Heart left ventricle (tissue), 13 donors: ENCODE measurements around the gene EPO.

ENCODE experiments used
- POLR2A ChIP-seq, 2 donors: fragments of 450-650 bp; IDR thresholded peaks; one replicate each; pipeline ENCODE4 v1.6.1; 2017; ENCODE audit warnings: antibody characterized with exemption in 2 of 2, mild to moderate bottlenecking in 2 of 2, moderate library complexity in 2 of 2
- TF ChIP-seq, protein P1 (sequence below), 12 donors: fragments of 200-600 bp; sonication (generic) in 4 of 12; IDR thresholded peaks; one replicate each; pipeline versions ENCODE4 v1.5.0 to v1.8.0; 2018 to 2022; ENCODE audit warnings: antibody characterized with exemption in 12 of 12, mild to moderate bottlenecking in 5 of 12
- donor health status: ischemic (EF 13 %, LVEDD 7.1; RV severe dilation, severe dysfunction).
- donor health status: DM: no; HTN: yes; CAD: no.
- donor health status: DM: no; HTN: no; CAD: no.
- donor health status: ischemic (EF 25% LVEDD 6.9; RV normal size, moderate dysfunction).
- donor health status: ischemic (EF 25% LVEDD 5.7; RV mildly dilated, moderate dysfunction).
- donor health status: ischemic (EF 35%, LVEDD 5.7; RV mildly dilated, moderate dysfunction).
- donor health status: nonischemic (EF 11% LVEDD 7.7; RV severe dilation, severe dysfunction).
- donor health status: DM: yes; HTN: yes; CAD: no.
- donor health status: PGD.
- donor health status: ischemic (EF 29% LVEDD 5.4; RV normal size, mild dysfunction).
- donor health status: nonischemic (EF 23%, LVEDD 6.1; RV moderate dilation, normal function).

DNA sequence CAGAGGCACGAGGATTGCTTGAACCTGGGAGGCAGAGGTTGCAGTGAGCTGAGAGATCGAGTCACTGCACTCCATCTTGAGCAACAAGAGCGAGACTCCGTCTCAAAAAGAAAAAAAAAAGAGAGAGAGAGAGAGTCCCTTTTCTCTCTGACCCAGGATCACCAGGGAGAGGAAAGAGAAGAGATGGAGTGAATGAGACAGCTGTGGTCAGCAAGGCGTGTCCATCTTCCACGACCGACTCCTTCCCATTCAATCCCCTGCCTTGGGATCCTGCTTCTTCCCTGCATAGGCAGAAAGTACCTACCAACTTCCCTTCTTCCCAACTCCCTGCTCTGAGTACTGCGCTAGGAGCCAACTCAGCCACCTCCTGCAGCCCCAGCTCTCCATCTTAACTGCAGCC is 7.9 kb downstream of the EPO start:
- TF ChIP-seq, protein P1, sequence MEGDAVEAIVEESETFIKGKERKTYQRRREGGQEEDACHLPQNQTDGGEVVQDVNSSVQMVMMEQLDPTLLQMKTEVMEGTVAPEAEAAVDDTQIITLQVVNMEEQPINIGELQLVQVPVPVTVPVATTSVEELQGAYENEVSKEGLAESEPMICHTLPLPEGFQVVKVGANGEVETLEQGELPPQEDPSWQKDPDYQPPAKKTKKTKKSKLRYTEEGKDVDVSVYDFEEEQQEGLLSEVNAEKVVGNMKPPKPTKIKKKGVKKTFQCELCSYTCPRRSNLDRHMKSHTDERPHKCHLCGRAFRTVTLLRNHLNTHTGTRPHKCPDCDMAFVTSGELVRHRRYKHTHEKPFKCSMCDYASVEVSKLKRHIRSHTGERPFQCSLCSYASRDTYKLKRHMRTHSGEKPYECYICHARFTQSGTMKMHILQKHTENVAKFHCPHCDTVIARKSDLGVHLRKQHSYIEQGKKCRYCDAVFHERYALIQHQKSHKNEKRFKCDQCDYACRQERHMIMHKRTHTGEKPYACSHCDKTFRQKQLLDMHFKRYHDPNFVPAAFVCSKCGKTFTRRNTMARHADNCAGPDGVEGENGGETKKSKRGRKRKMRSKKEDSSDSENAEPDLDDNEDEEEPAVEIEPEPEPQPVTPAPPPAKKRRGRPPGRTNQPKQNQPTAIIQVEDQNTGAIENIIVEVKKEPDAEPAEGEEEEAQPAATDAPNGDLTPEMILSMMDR (IDR thresholded peaks at IDR 0.05): no peak
- no peak for TF ChIP-seq POLR2A (IDR thresholded peaks at IDR 0.05)
